Caco-2 (cell line): ENCODE data around the gene SLC24A4. TPM values are rescaled to one million over a fixed set of nuclear protein-coding genes. Genes with fewer than 3 reads are reported as not detected.

ENCODE experiments used
- BruUV-seq: library from RNA; stranded (reverse); fragments of 400-500 nt; replicated peaks from 2 replicates; lab custom pipeline; 2021; lab: Mats Ljungman, UMichigan
- CTCF ChIA-PET: fragments of 300-600 bp; sonication (Branson Sonifier 250); formaldehyde crosslinking; loops from one replicate; lab custom pipeline; 2022; ENCODE audit warnings: antibody characterized with exemption; lab: Charles Lee
- POLR2A ChIA-PET: fragments of 300-600 bp; sonication (Branson Sonifier 250); formaldehyde crosslinking; loops from one replicate; lab custom pipeline; 2022; ENCODE audit warnings: antibody characterized with exemption; lab: Charles Lee
- DNase-seq, 2 experiments: peaks; one replicate each; pipeline versions ENCODE4 v3.0.0 to v3.0.0-alpha.2; 2020 to 2022
- H3K27me3 ChIP-seq: replicated peaks from 2 replicates; pipeline ENCODE4 v1.6.0; 2011; ENCODE audit warnings: low read length; ENCODE audit not compliant: control insufficient read depth, insufficient read depth
- H3K36me3 ChIP-seq: 2 replicates; pipeline ENCODE4 v1.5.1; 2011; ENCODE audit warnings: low read length; ENCODE audit not compliant: control insufficient read depth, insufficient read depth
- H3K4me1 ChIP-seq: fragments of 250-450 bp; sonication (Bioruptor Pico); 2 replicates; pipeline ENCODE4 v1.5.1; 2020; ENCODE audit warnings: mild to moderate bottlenecking
- H3K4me3 ChIP-seq: 2 replicates; pipeline ENCODE4 v1.5.1; 2011; ENCODE audit warnings: low read depth, mild to moderate bottlenecking, control low read depth, low read length
- H3K9me3 ChIP-seq: fragments of 250-450 bp; sonication (Bioruptor Pico); 2 replicates; pipeline ENCODE4 v1.5.1; 2020; ENCODE audit warnings: mild to moderate bottlenecking, moderate library complexity
- H3K27ac Mint-ChIP-seq: one replicate; pipeline ENCODE4 v1.8.0; 2022; ENCODE audit warnings: mixed read lengths; ENCODE audit not compliant: unreplicated experiment
- H3K27me3 Mint-ChIP-seq: one replicate; pipeline ENCODE4 v1.8.0; 2022; ENCODE audit warnings: mixed read lengths; ENCODE audit not compliant: insufficient read depth, unreplicated experiment
- H3K36me3 Mint-ChIP-seq: one replicate; pipeline ENCODE4 v1.8.0; 2022; ENCODE audit warnings: mild to moderate bottlenecking, mixed read lengths; ENCODE audit not compliant: insufficient read depth, unreplicated experiment
- H3K4me1 Mint-ChIP-seq: one replicate; pipeline ENCODE4 v1.8.0; 2022; ENCODE audit warnings: low read depth, mixed read lengths; ENCODE audit not compliant: unreplicated experiment
- H3K4me3 Mint-ChIP-seq: one replicate; pipeline ENCODE4 v1.8.0; 2022; ENCODE audit warnings: mild to moderate bottlenecking, moderate library complexity, mixed read lengths; ENCODE audit not compliant: unreplicated experiment
- H3K9me3 Mint-ChIP-seq: one replicate; pipeline ENCODE4 v1.8.0; 2022; ENCODE audit warnings: mixed read lengths; ENCODE audit not compliant: unreplicated experiment
- CTCF ChIP-seq, 2 experiments: fragments of 200-600 bp in 1 of 2; IDR thresholded peaks; 1 replicate in 1 of 2; 2 replicates in 1 of 2; pipeline versions ENCODE4 v1.5.1 to v1.8.0; 2011 to 2022; ENCODE audit warnings: antibody characterized with exemption in 1 of 2, control low read depth in 1 of 2, inconsistent platforms in 1 of 2, low read depth in 1 of 2, low read length in 1 of 2, mild to moderate bottlenecking in 1 of 2, moderate library complexity in 1 of 2; ENCODE audit not compliant: insufficient read depth in 1 of 2, severe bottlenecking in 1 of 2, unreplicated experiment in 1 of 2
- intact Hi-C: fragments of 100-400 bp; cut with micrococcal nuclease; formaldehyde crosslinking; loops from one replicate; pipeline ENCODE4 v1.10.0; 2022; ENCODE audit not compliant: unreplicated experiment
- total RNA-seq: library from RNA; stranded (reverse); gene quantifications from 2 replicates; pipeline ENCODE4 v1.2.3, GENCODE V29; 2022

SLC24A4 gene
- total RNA-seq, 1 experiment from 2014 or later: not detected

GRCh38 chr14:92505826-92506225, 182.9 kb downstream of the SLC24A4 start:
- no TSS peak for BruUV-seq
- H3K9me3 ChIP-seq: no peaks in the 10 kb centered on the region
- H3K36me3 ChIP-seq: no peaks in the 10 kb centered on the region
- no peak for DNase-seq
- Mint-ChIP-seq H3K4me1 (peaks cover 28% of the 10 kb centered on the region), H3K36me3 (peaks cover 19% of the 10 kb centered on the region), H3K27ac (no peak overlapping the region), H3K27me3 (no peaks in the 10 kb centered on the region), H3K9me3 (no peaks in the 10 kb centered on the region), H3K4me3 (no peak overlapping the region)
- TF ChIP-seq CTCF (IDR thresholded peaks at IDR 0.05; ENCODE audit: insufficient read depth in 1 of 2, low read depth in 1 of 2, low read length in 1 of 2, severe bottlenecking in 1 of 2, unreplicated experiment in 1 of 2): no peak
- ChIA-PET POLR2A (no interaction called here), CTCF (no interaction called here)
- peaks cover 38% of the 10 kb centered on the region for H3K4me1 ChIP-seq
- no peak overlapping the region for H3K4me3 ChIP-seq
- intact Hi-C loops: no loop called here
- no peaks in the 10 kb centered on the region for H3K27me3 ChIP-seq

GRCh38 chr14:92506231-92506630, 183.3 kb downstream of the SLC24A4 start:
- H3K27ac Mint-ChIP-seq: no peak overlapping the region
- peaks cover 32% of the 10 kb centered on the region for H3K4me1 Mint-ChIP-seq
- no peak for TF ChIP-seq CTCF (IDR thresholded peaks at IDR 0.05; ENCODE audit: insufficient read depth in 1 of 2, low read depth in 1 of 2, low read length in 1 of 2, severe bottlenecking in 1 of 2, unreplicated experiment in 1 of 2)
- ChIA-PET POLR2A (no interaction called here), CTCF (no interaction called here)
- H3K4me3 Mint-ChIP-seq: no peak overlapping the region
- H3K9me3 Mint-ChIP-seq: no peaks in the 10 kb centered on the region
- DNase-seq: no peak
- intact Hi-C loops: no loop called here
- H3K36me3 Mint-ChIP-seq: peaks cover 19% of the 10 kb centered on the region
- Histone ChIP-seq H3K4me1 (peaks cover 42% of the 10 kb centered on the region), H3K36me3 (no peaks in the 10 kb centered on the region), H3K4me3 (no peak overlapping the region), H3K9me3 (no peaks in the 10 kb centered on the region), H3K27me3 (no peaks in the 10 kb centered on the region)
- no peaks in the 10 kb centered on the region for H3K27me3 Mint-ChIP-seq
- no TSS peak for BruUV-seq

DNA sequence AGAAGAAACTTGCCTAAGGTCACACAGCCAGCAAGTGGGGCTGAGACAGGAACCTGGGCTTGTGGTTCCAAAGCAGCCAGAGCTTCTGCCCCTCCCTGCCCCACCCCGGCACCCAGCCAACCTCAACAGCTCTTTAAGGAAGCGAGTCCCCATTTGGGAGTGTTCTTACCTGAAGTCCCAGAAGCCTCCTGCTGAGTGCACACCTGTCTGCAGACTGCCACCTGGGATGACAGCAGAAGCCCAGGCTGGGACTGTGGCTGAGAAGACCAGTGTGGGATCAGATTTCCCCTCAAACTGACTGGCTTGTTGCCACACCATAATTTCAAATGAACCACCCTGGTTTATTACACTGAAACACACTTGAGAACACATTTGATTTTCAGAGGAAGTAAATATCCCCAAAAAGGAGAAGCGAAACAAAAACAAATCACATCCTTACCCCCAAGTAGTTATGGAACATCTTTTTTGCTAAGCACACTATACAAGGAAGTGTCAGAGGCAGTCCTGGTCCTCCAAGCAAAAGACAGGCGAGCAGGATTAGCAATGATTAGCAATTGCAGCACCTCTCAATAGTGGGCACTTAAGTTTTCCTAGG, 184.3 kb downstream of the SLC24A4 start:
- Histone ChIP-seq H3K4me1 (peaks cover 44% of the 10 kb centered on the region), H3K4me3 (no peak overlapping the region), H3K36me3 (no peaks in the 10 kb centered on the region), H3K27me3 (no peaks in the 10 kb centered on the region), H3K9me3 (no peaks in the 10 kb centered on the region)
- Mint-ChIP-seq H3K27me3 (no peaks in the 10 kb centered on the region), H3K9me3 (no peaks in the 10 kb centered on the region), H3K4me1 (peaks cover 38% of the 10 kb centered on the region), H3K27ac (no peak overlapping the region), H3K4me3 (no peak overlapping the region), H3K36me3 (peaks cover 19% of the 10 kb centered on the region)
- intact Hi-C loops: no loop called here
- no peak for DNase-seq
- no TSS peak for BruUV-seq
- no peak for TF ChIP-seq CTCF (IDR thresholded peaks at IDR 0.05; ENCODE audit: insufficient read depth in 1 of 2, low read depth in 1 of 2, low read length in 1 of 2, severe bottlenecking in 1 of 2, unreplicated experiment in 1 of 2)
- ChIA-PET CTCF (no interaction called here), POLR2A (no interaction called here)
